AG09319 (cell line): ENCODE results near the gene PPP1R14C.

Experiments used
- DNase-seq: peaks from one replicate; pipeline ENCODE4 v3.0.0-alpha.2; 2010; ENCODE audit warnings: low read depth; ENCODE audit errors: extremely low read depth
- CTCF ChIP-seq: IDR thresholded peaks from 2 replicates; pipeline ENCODE4 v1.5.1; 2011; ENCODE audit warnings: low read depth, mild to moderate bottlenecking, inconsistent platforms, low read length, moderate library complexity

The PPP1R14C gene

GRCh38 chr6:150230832-150231524, 88.1 kb downstream of the PPP1R14C start:
- no peak for DNase-seq
- TF ChIP-seq CTCF, result no peak

- TF ChIP-seq CTCF, result no peak
These were observed 88.6 kb downstream of the PPP1R14C start for GRCh38 chr6:150231525-150231850.

GRCh38 chr6:150233843-150234269, 91.0 kb downstream of the PPP1R14C start:
- DNase-seq, result no peak

More at GRCh38 chr6:150231525-150231850, 88.6 kb downstream of the PPP1R14C start:
- no peak for DNase-seq

GRCh38 chr6:150235218-150235617, 92.4 kb downstream of the PPP1R14C start:
- TF ChIP-seq CTCF, result no peak

More at GRCh38 chr6:150233843-150234269, 91.0 kb downstream of the PPP1R14C start:
- TF ChIP-seq CTCF, result no peak

GRCh38 chr6:150236114-150236513, 93.3 kb downstream of the PPP1R14C start:
- no peak for TF ChIP-seq CTCF
- no peak for DNase-seq

More at GRCh38 chr6:150235218-150235617, 92.4 kb downstream of the PPP1R14C start:
- DNase-seq, result no peak

GRCh38 chr6:150236544-150236943, 93.7 kb downstream of the PPP1R14C start:
- no peak for DNase-seq
- TF ChIP-seq CTCF, result no peak

GRCh38 chr6:150237626-150238025, 94.8 kb downstream of the PPP1R14C start:
- DNase-seq, result no peak
- TF ChIP-seq CTCF, result no peak
